ENCODE measurements around the gene MEG3.

Gene MEG3

GRCh38 chr14:100896369-100897060, 70.6 kb downstream of the MEG3 start:
- no peak for TF ChIP-seq CTCF (IDR thresholded peaks at IDR 0.05; ENCODE audit: low read depth, low read length, missing control alignments)
- H3K4me3 ChIP-seq (replicated peaks; ENCODE audit: low read depth, low read length), result no peak overlapping the region
- no peak for DNase-seq (ENCODE audit: extremely low read depth, low read depth)

GRCh38 chr14:100898465-100898864, 72.5 kb downstream of the MEG3 start:
- no peak for DNase-seq (ENCODE audit: extremely low read depth, low read depth)
- no peak for TF ChIP-seq CTCF (IDR thresholded peaks at IDR 0.05; ENCODE audit: low read depth, low read length, missing control alignments)
- H3K4me3 ChIP-seq (replicated peaks; ENCODE audit: low read depth, low read length), result no peak overlapping the region

GRCh38 chr14:100898935-100899883, 73.3 kb downstream of the MEG3 start:
- H3K4me3 ChIP-seq (replicated peaks; ENCODE audit: low read depth, low read length), result no peak overlapping the region
- TF ChIP-seq CTCF (IDR thresholded peaks at IDR 0.05; ENCODE audit: low read depth, low read length, missing control alignments), result no peak
- DNase-seq (ENCODE audit: extremely low read depth, low read depth), result no peak

- TF ChIP-seq CTCF (IDR thresholded peaks at IDR 0.05; ENCODE audit: low read depth, low read length, missing control alignments), result no peak
- H3K4me3 ChIP-seq (replicated peaks; ENCODE audit: low read depth, low read length), result no peak overlapping the region
- DNase-seq (ENCODE audit: extremely low read depth, low read depth), result no peak
Measured at GRCh38 chr14:100899884-100900771, 74.2 kb downstream of the MEG3 start.

GRCh38 chr14:100900837-100901390, 75.0 kb downstream of the MEG3 start:
- no peak overlapping the region for H3K4me3 ChIP-seq (replicated peaks; ENCODE audit: low read depth, low read length)
- DNase-seq (ENCODE audit: extremely low read depth, low read depth), result no peak

More at GRCh38 chr14:100900837-100901390, 75.0 kb downstream of the MEG3 start:
- TF ChIP-seq CTCF (IDR thresholded peaks at IDR 0.05; ENCODE audit: low read depth, low read length, missing control alignments), result peak; percentile 36

Measured in HFF-Myc (cell line).